ENCODE results near the gene ERC1.
"Not testable (repeated sequence)": the region's sequence is repeated elsewhere in the genome, so short reads cannot be mapped to it uniquely, and the experiment has no call there.

The ERC1 gene

GRCh38 chr12:1328391-1328790, 337.4 kb downstream of the ERC1 start:
- Histone ChIP-seq H3K4me3 (no peak overlapping the region), H3K36me3 (ENCODE audit: insufficient read depth, low read length) (no peaks in the 10 kb centered on the region), H3K9ac (ENCODE audit: insufficient read length) (no peak overlapping the region), H3K9me3 (ENCODE audit: low read depth, low read length) (no peaks in the 10 kb centered on the region), H3K27ac (no peak overlapping the region)
- DNase-seq (ENCODE audit: low read depth, low spot score) = no peak
- TF ChIP-seq FOXP2 (optimal IDR thresholded peaks at IDR 0.05; ENCODE audit: control extremely low read depth, extremely low read length, insufficient read depth) = no peak
- TF ChIP-seq POLR2AphosphoS5 (IDR thresholded peaks at IDR 0.05; ENCODE audit: borderline replicate concordance, low read depth, low read length) = no peak
- no peak for TF ChIP-seq EZH2 (IDR thresholded peaks at IDR 0.05)

GRCh38 chr12:1329784-1330476, 338.9 kb downstream of the ERC1 start:
- no peak overlapping the region for H3K27ac ChIP-seq
- DNase-seq (ENCODE audit: low read depth, low spot score) = no peak
- H3K9ac ChIP-seq (ENCODE audit: insufficient read length) = no peak overlapping the region
- no peaks in the 10 kb centered on the region for H3K9me3 ChIP-seq (ENCODE audit: low read depth, low read length)
- TF ChIP-seq POLR2AphosphoS5 (IDR thresholded peaks at IDR 0.05; ENCODE audit: borderline replicate concordance, low read depth, low read length) (no peak), FOXP2 (optimal IDR thresholded peaks at IDR 0.05; ENCODE audit: control extremely low read depth, extremely low read length, insufficient read depth) (no peak), EZH2 (IDR thresholded peaks at IDR 0.05) (no peak)
- no peak overlapping the region for H3K4me3 ChIP-seq
- H3K36me3 ChIP-seq (ENCODE audit: insufficient read depth, low read length) = no peaks in the 10 kb centered on the region

GRCh38 chr12:1330477-1330827, 339.4 kb downstream of the ERC1 start:
- H3K27ac ChIP-seq = no peak overlapping the region
- no peaks in the 10 kb centered on the region for H3K9me3 ChIP-seq (ENCODE audit: low read depth, low read length)
- H3K9ac ChIP-seq (ENCODE audit: insufficient read length) = no peak overlapping the region
- no peaks in the 10 kb centered on the region for H3K36me3 ChIP-seq (ENCODE audit: insufficient read depth, low read length)
- DNase-seq (ENCODE audit: low read depth, low spot score) = no peak
- no peak overlapping the region for H3K4me3 ChIP-seq
- TF ChIP-seq EZH2 (IDR thresholded peaks at IDR 0.05) = no peak
- no peak for TF ChIP-seq POLR2AphosphoS5 (IDR thresholded peaks at IDR 0.05; ENCODE audit: borderline replicate concordance, low read depth, low read length)
- TF ChIP-seq FOXP2 (optimal IDR thresholded peaks at IDR 0.05; ENCODE audit: control extremely low read depth, extremely low read length, insufficient read depth) = no peak

GRCh38 chr12:1332327-1332726, 341.3 kb downstream of the ERC1 start:
- Histone ChIP-seq H3K9ac (ENCODE audit: insufficient read length) (no peak overlapping the region), H3K36me3 (ENCODE audit: insufficient read depth, low read length) (no peaks in the 10 kb centered on the region), H3K27ac (no peak overlapping the region), H3K9me3 (ENCODE audit: low read depth, low read length) (no peaks in the 10 kb centered on the region), H3K4me3 (no peak overlapping the region)
- DNase-seq (ENCODE audit: low read depth, low spot score) = no peak
- TF ChIP-seq EZH2 (IDR thresholded peaks at IDR 0.05) (no peak), POLR2AphosphoS5 (IDR thresholded peaks at IDR 0.05; ENCODE audit: borderline replicate concordance, low read depth, low read length) (no peak), FOXP2 (optimal IDR thresholded peaks at IDR 0.05; ENCODE audit: control extremely low read depth, extremely low read length, insufficient read depth) (no peak)

- H3K9ac ChIP-seq (ENCODE audit: insufficient read length) = no peak overlapping the region
- no peak for DNase-seq (ENCODE audit: low read depth, low spot score)
- no peak for TF ChIP-seq POLR2AphosphoS5 (IDR thresholded peaks at IDR 0.05; ENCODE audit: borderline replicate concordance, low read depth, low read length)
- TF ChIP-seq EZH2 (IDR thresholded peaks at IDR 0.05) = no peak
- no peak for TF ChIP-seq FOXP2 (optimal IDR thresholded peaks at IDR 0.05; ENCODE audit: control extremely low read depth, extremely low read length, insufficient read depth)
These were observed 347.6 kb downstream of the ERC1 start for GRCh38 chr12:1338483-1339177.

GRCh38 chr12:1339178-1339541, 348.1 kb downstream of the ERC1 start:
- H3K27ac ChIP-seq; H3K36me3 ChIP-seq (ENCODE audit: insufficient read depth, low read length); H3K9me3 ChIP-seq (ENCODE audit: low read depth, low read length); H3K4me3 ChIP-seq; DNase-seq (ENCODE audit: low read depth, low spot score); H3K9ac ChIP-seq (ENCODE audit: insufficient read length): not testable (repeated sequence)

More at GRCh38 chr12:1338483-1339177, 347.6 kb downstream of the ERC1 start:
- Histone ChIP-seq H3K36me3 (ENCODE audit: insufficient read depth, low read length) (no peaks in the 10 kb centered on the region), H3K27ac (no peak overlapping the region), H3K4me3 (no peak overlapping the region), H3K9me3 (ENCODE audit: low read depth, low read length) (no peaks in the 10 kb centered on the region)

- no peak for TF ChIP-seq POLR2AphosphoS5 (IDR thresholded peaks at IDR 0.05; ENCODE audit: borderline replicate concordance, low read depth, low read length)
- no peak for TF ChIP-seq EZH2 (IDR thresholded peaks at IDR 0.05)
- no peak for TF ChIP-seq FOXP2 (optimal IDR thresholded peaks at IDR 0.05; ENCODE audit: control extremely low read depth, extremely low read length, insufficient read depth)
- H3K9me3 ChIP-seq (ENCODE audit: low read depth, low read length) = no peaks in the 10 kb centered on the region
- no peak overlapping the region for H3K27ac ChIP-seq
- no peak overlapping the region for H3K9ac ChIP-seq (ENCODE audit: insufficient read length)
- no peak overlapping the region for H3K4me3 ChIP-seq
- H3K36me3 ChIP-seq (ENCODE audit: insufficient read depth, low read length) = no peaks in the 10 kb centered on the region
- no peak for DNase-seq (ENCODE audit: low read depth, low spot score)
These were observed 348.7 kb downstream of the ERC1 start for GRCh38 chr12:1339618-1340319.

GRCh38 chr12:1341270-1341669, 350.2 kb downstream of the ERC1 start:
- not testable (repeated sequence) for DNase-seq (ENCODE audit: low read depth, low spot score); H3K4me3 ChIP-seq; H3K36me3 ChIP-seq (ENCODE audit: insufficient read depth, low read length); H3K9me3 ChIP-seq (ENCODE audit: low read depth, low read length); H3K27ac ChIP-seq; H3K9ac ChIP-seq (ENCODE audit: insufficient read length)
